Activated CD4-positive, CD25-positive, alpha-beta regulatory T cell (primary cell): ENCODE measurements around the gene CD59.

ENCODE experiments used
- DNase-seq, 4 experiments: peaks; one replicate each; lab custom pipeline; 2025; lab: John Stamatoyannopoulos, UW

Gene CD59

DNA sequence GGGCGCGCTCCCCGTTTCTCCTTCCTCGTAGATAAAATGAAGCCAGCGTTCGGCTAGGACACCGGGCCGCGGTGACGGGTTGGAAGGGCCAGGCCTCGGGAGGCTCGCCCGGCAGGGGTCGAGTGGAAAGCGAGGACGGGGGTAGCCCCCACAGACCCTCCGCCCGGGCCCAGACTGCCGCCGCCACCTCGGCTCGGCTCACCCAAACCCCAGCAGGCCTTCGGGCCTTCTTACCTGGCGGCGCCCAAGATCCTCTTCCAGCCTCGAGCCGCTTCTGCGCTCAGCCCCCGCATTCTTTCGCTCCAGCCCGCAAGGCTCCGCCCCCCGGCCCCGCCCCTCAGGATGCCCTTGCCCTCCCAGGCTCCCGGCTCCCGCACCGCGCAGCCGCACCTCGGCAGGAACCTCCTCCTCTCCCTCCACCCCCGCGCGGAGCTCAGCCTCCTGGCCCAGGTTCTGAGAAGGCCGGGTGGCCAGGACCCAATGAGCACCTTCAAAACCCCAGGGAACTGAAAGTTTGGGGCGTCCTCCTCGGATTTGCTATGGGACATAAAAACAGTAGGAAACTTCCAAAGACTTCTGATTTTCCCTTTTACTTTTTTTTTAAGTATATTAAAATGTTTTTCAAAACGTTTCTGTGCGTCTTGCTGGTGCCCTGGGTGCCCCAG, at the start of gene CD59:
Gene CD59, minus strand, starts transcription at position 276 of the 665 bp plus-strand sequence. CDS start 13,978 bp downstream, outside the sequence.
- DNase-seq = peak; percentile 71 to 77 (median 74)

DNA sequence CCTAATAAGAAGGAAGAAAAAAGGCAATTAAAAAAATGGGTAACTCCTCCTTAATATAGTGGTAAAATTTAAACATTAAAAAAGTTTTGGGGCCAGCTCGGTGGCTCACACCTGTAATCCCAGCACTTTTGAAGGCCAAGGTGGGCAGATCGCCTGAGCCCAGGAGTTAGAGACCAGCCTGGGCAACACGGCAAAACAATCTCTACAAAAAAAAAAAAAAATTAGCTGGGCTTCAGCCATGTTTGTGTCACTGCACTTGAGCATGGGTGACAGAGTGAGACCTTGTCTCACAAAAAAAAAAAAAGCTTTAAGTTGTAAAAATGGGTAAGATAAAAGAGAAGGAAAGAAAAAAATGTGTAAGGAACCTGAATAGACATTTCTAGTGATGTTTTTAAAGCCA, 49.4 kb upstream of the CD59 start:
- DNase-seq = no peak

DNA sequence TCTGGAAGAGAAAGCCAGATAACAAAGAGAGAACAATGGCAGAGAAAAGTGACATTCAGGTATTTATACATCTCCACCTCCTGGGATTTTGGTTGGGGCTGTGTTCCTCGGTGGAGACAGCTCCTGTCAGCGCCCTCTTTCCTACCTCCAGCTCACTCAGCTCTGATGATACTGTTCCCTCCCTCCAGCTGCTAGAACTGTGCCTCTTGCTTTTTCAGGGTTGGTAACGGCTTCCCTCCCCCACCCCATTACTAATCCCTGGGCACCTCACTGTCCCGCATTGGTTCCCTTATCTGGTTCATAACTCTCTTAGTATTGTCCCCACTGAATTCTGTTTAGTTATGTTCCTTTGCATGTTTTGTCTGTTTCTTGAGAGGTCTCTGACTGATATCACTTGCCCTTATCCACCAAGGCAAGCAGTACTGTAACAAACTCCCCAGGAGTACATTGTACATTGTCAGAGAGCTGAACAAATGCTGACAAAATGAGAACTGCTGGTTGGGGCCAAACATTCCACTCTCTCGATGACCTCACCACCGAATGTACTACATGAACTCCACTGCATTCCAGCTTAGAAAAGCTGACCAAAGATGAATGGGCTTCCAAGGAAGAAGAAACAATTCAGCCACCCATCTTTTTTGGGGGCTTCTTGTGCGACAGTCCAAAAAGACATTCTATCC, 43.8 kb upstream of the CD59 start:
- DNase-seq = no peak

GRCh38 chr11:33778675-33779074, 42.5 kb upstream of the CD59 start:
- DNase-seq = no peak

- no peak for DNase-seq
Observed at GRCh38 chr11:33777906-33778305, 41.7 kb upstream of the CD59 start.

- DNase-seq = no peak
Observed at GRCh38 chr11:33775832-33776470, 39.7 kb upstream of the CD59 start.

DNA sequence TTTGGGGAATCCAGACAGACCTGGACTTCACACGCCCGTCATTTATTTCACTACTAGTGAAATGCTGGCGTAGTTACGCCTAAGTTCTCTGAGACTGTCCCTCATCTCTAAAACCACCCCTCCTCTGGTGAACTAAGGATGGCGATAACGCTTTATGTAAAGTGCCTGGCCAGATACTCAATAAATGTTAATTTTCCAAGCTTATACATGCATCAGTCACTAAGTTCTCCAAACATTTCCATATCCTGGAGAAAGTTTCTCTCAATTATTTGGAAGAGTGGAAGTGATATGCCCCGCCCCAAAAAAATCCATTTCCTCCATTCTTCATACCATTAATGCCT, 39.2 kb upstream of the CD59 start:
- no peak for DNase-seq

DNA sequence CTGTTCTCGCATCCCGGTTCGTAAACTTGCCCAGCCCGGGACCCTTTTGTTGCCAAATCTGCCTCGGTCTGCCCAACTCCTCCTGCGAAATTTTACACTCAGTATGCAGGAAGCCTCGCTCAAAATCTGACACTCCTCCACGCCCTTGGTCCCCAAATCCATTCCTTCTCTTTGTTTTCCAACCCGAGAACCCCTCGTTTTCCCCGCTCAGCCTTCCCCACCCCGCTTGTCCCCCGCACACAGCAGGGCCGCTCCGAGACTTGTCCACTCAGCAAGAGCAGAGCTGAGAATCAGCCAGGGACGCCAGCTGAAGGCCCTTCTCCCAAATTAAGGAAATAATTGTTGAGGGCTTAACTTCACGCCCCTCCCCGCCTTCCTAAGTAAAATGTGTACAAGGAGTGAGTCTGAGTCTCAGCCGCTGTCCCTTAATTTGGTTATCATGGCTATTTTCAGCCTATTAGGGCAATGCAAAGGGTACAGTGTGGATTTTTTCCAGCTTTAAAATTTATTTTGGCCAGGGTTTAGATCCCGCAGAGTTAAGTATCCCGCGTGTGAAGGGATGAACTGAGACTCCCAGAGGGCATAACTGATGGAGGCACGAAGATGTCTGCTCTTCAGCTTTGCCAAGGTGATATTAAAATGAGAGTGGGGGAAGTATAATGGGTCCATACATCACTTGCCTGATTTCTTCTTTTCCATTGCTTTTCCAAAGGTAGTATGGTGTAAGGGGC, 38.7 kb upstream of the CD59 start:
- no peak for DNase-seq

GRCh38 chr11:33773987-33774735, 37.9 kb upstream of the CD59 start, which contains the start of gene FBXO3:
TSS of gene FBXO3 (minus strand) at chr11:33774520. CDS start at chr11:33774497, 23 bp downstream.
- DNase-seq = peak; percentile 66 to 84 (median 72)

DNA sequence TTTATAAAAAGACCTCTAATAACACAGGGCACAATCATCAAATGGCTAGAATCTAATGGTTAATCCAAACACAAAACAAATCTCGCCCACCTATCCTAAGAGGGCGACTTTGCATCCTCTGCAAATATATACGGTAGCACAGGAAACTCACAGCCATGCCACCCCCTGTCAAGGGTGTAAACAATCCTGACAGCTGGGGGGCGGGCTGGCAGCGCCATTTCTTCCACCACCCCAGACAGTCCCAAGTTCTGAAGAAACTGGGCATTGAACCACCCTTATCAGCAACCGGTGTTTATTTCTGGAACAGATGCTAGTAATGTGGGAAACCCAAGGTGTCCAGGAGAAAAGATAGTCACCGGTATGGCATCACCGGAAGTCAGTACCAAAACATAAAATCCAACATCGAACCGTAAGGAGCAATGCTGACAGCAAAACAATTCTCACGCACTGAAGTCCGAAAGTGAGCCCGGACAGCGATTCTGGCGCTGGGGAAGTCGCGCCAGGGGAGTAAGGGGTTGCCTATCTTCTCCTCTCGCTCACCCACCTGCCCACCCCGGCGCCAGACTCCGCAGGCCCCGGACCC, 37.3 kb upstream of the CD59 start:
- DNase-seq = peak in 1 of 4 experiments; percentile 3

DNA sequence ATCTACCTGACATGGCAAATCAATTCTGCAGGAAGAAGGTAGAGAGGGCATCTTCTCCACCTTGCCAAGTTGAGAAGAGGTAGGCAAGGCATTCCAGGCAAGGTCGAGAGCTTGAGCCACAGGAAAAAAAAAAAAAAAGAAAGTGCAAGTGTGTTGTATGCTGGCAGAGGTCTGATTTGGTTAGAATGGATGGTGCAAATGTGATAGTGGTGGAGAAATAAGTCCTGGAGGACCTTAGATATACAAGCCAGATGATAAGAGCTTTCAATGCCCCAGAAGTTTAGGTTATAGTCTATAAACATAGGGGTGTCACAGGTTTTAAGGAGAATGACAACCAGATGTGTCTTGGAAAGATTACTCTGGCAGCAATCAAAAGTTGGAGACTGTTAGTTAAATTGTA, 36.6 kb upstream of the CD59 start:
- DNase-seq = no peak

DNA sequence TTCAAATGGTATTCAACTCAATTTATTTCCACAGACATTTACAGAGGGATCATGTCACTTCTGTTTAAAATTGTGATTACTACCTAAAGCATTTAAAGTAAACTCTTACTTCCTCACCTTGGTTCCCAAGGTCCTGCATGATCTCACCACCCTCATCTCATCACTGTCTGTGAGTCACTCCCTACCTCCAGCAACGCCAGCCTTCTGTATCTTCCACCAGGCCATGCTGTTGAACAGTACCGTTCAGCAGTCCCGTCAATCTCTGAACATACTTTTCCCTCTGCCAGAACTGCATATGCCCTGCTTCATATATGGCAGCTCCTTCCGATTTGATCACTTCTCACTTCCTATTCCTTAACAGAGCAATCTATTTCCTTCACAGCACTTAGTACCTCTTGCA, 36.1 kb upstream of the CD59 start:
- DNase-seq = no peak

GRCh38 chr11:33770236-33770635, 34.0 kb upstream of the CD59 start:
- no peak for DNase-seq

DNA sequence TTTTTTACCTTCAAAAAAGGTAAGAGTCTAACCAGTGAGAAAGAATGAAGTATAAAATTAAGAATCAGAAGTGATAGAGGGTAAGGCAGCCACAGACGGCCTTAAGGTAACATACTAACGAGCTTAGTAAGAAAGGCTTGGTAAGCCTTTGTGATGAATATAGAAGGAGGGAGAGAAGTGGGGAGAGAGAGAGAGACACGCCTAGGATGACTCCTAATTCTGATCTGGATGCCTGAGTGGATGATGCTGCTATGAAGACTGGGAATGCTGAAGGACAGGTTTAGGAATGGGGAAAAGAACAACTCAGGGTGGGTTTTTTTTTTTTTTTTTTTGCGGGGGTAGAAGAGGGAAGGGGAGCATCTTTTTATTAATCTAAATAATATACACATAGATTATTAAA, 33.3 kb upstream of the CD59 start:
- no peak for DNase-seq

GRCh38 chr11:33767624-33768023, 31.4 kb upstream of the CD59 start:
- DNase-seq = no peak

DNA sequence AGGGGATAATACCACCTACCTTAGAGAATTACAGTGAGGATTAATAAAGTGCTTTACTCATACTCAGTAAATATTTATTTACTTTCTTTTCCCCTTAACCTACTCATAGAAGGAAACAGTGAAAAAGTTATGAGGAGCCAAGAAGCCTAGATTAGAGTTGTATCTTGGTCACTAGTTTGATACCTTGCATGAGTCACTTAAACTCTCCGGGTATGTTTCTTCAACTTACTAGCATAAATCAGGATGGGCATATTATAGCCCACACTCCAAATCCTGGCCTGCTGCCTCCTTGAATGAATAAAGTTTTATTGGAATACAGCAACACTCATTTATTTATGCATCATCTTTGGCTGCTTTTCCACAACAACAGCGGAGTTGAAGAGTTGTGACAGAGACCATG, 29.9 kb upstream of the CD59 start:
- no peak for DNase-seq

DNA sequence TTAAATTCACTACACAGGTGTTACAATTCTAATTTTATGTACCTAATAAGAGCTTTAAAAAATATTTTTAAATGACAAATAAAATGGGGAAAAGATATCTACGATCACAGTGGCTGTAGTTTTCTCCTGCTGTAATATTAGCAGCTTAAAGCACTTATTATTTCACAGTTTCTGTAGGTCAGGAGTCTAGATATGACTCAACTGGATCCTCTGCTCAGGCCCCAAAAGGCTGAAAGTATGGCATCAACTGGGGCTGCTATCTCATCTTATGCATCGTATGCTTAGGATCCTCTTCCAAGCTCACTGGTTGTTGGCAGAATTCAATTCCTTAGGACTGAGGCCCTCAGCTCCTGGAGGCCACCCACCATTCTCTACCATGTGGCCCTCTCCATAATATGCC, 25.2 kb upstream of the CD59 start:
- no peak for DNase-seq

DNA sequence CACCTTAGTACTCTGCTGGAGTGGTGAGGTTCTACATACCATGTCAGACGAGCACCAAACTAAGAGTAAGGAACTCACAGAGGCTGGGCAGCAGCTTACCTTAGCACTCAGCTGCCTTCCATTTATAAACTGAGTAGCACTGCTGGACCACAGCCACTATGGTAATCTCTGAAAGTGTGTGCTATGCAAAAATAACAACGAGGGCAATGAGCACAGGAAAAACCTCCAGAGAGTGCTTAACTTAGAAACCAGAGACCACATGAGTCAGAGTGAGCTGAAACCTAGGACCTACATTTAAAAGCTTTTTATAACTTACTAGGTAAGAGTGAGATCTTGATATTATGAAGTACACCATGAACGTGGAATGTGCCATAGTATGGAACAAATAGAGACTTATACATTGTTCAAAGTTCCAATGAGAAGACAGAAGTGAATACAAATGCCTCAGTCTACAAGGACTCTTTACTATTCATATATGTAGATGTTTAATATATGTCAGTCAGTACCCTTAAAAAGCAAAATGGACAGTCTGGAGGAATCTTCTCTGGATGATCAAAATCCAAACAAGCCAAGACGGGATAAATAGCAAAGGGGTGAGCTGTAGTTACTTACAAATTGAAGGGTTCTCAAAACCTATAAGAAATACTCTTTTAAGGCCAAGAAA, 17.2 kb upstream of the CD59 start:
- no peak for DNase-seq

DNA sequence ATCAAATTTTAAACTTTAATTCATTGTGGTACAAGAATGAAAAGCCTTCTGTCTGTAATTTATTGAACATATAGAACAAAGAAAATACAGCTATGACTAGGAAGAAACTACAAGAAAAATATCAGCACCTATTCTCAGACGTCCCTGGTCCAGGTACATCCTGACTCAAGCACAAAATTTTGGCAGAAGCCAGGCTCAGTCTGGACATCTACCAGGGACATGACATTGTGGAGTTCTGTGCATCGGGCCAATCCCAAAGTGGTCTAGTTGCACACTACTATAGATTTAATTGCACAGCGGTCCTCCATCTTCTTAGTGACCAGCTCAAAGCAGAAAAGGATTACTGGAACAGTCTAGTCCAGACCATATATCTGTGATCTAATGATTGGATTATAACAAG, 15.7 kb upstream of the CD59 start:
- no peak for DNase-seq

- DNase-seq = no peak
Observed at GRCh38 chr11:33747979-33748378, 11.8 kb upstream of the CD59 start.

GRCh38 chr11:33743291-33743690, 7.1 kb upstream of the CD59 start:
- no peak for DNase-seq
